Measurements from ENCODE around the gene NUP85.
"Not testable (repeated sequence)": the region's sequence is repeated elsewhere in the genome, so short reads cannot be mapped to it uniquely, and the experiment has no call there.

The NUP85 gene

DNA sequence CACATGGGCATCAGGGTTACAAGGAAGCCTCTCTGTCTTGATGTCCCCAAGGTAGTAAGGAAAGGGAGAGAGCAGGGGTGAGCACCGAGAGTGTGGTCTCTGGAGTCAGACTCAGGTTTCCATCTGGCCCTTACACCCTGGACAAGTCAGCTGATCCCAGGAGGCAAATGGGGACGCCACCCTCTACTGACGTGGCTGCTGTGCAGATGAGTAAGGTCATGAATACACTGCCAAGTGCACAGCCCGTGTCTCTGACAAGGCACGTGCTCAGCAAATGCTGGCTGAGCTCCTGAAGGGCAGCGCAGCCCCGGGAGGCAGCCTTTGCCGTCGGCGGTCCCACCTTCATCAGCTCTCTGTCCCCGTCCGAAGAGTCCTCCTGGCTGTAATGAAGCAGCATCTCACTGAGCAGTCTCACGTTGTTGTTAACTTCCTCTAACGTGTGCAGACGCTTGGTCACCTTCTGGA lies 36.5 kb downstream of the NUP85 start:
- peak; percentile 85 for DNase-seq (ENCODE audit: low spot score)

DNA sequence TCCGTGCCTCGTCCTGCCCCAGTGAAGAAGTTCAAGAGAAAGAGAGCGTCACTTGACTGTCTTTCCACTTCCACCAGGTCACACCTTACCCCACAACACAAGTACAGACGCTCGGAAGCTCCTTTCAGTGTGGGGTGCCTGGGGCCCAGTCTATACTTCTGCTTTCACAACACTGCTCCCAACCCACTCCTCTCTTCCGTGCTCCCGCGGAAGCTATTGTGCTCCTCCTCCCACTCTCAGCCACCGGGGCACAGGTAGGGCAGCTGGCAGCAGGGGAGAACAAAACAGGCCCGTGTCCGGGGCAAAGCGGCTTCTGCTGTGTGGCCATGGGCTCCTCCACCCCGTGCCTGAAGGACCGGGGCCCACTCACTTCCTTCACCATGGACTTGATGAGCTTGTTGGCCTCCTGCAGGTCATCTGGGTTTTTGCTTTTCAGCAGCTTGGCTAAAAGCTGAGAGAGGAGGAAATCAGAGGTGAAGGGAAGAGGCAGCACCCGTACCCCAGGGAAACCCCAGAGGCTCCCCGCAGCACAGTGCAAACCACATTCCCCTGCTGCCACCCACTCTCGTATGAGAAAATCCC lies 37.1 kb downstream of the NUP85 start:
- no peak for DNase-seq (ENCODE audit: low spot score)

DNA sequence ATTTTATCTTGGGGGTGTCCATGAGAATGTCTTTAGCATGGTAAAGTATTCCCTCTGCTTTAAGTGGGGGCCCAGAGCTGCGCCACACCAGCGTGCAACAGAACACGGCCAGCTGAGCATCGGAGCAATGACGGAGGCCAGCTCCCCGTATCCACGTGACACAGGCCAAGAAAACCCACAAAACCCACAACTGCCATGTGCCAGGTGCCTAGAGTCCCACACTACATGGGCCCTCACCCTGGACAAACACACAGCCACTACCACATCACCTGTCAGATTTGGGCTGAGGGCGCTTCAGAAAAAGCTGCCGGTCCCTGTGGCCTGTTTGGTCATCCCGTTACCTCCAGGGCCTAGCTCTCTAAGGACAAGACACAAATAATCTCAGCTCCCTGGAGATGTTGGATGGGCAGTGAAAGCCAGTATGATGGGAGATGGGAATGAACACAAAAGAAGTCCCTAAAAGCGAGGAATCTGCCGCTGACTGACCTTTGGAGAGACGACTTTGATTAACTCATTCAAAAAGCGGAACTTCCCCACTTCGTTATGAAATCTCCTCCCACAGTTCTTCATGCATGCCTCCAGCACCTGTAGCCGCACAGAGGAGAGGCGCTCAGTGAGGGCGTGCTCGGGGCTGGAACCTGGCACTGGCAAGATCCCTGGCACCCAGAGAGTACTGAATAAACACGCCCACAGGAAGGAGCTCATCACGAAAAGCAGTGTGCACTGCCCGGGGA lies 38.8 kb downstream of the NUP85 start:
- DNase-seq (ENCODE audit: low spot score): no peak

DNA sequence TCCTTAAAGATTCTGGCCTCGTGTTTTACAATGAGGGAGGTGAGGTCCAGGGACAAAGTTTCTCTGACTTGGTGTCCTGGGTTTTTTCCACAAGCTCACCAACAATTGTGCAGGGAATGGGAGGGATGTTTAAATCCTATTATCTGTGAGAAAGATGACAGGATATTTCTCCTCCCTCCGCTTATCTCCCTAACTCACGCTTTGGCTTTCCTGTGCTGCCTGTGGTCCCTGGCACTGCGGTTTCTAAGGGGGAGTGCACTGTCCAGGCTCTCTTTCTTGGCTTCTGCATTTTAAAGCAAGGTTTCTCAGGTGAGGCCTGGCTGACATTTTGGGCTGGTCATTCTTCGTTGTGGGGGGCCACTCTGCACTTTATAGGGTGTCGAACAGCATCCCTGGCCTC lies 39.5 kb downstream of the NUP85 start:
- DNase-seq (ENCODE audit: low spot score): no peak

DNA sequence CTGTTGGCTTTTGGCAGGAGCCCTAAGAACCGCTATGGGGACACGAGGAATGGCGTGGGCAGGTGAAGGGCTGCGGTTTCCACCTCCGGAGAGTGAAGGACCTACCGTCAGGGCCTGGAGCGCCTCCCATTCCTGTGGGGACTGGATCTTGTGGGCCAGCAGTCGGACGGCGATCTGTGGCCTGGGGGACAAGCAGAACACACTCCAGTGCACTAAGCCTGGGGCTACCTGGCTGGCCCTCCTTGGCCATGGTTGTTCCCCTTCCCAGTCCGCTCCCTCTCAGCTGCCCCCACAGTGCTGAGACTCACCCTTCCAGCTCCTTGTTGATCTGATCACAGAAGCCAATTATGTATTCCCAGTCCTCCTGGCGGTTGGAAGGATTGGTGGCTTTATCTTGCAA lies 40.9 kb downstream of the NUP85 start:
- no peak for DNase-seq (ENCODE audit: low spot score)

DNA sequence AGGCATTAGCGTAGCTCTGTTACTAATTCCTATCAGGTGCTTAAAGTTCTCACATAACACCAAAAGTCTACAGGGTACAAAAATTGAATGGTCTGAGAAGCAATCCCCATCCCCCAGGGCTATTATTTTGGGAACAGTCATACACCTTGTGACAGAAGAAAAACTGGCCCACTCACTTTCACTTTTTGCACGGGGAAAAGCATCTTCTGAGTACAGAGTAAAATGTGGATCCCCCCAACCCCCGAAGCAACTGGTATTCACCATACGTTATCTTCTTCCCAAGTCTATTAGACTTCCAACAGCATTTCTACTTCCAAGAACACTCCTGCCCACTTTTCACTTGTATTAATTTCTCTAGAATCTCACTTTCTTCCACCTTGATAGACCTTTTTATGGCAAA lies 44.1 kb downstream of the NUP85 start:
- DNase-seq (ENCODE audit: low spot score): no peak

DNA sequence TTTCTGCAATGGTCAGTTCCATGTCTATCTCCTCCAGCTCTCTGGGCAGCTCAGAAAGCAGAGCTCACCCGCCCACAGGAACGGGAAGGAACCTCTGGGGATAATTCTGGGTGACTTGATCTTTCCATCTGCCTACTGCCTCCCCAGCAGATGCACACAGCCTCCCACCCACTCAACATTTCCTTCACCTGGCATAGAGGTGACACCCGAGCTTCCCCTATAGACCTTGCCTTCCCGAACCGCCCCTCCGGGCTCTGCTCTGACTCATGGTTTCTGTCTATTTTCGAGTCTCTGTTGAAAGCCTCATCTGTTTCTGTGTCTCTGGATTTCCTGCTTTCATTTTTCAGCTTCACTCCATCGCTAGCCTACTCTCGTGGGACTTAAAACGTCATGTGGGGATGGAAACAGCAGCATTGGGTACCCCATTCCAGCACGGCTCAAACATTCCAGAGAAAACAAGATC lies 44.6 kb downstream of the NUP85 start:
- peak; percentile 69 for DNase-seq (ENCODE audit: low spot score)

DNA sequence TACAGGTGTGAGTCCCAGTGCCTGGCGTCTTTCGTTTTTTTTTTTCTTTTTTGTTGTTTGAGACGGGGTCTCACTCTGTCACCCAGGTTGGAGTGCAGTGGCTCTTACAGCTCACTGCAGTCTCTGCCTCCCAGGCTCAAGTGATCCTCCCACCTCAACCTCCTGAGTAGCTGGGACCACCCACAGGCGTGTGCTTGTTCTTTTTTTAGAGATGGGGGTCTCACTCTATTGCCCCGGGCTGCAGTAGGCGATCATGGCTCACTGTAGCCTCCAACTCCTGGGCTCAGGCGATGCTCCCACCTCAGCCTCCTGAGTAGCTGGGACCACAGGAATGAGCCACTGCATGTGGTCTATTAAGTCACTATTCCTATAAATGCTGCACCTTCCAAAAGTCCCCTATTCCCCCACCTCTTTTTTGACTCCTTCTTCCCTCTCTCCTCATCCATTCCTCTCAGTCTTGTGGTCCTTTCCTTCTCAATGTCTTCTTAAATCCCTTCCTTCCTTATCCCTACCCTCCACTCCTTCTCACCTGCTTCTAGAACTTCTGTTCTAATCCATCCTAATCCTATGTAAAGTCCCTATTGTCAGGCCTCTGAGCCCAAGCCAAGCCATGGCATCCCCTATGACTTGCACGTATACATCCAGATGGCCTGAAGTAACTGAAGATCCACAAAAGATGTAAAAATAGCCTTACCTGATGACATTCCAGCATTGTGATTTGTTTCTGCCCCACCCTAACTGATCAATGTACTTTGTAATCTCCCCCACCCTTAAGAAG lies 46.7 kb downstream of the NUP85 start:
- no peak for DNase-seq (ENCODE audit: low spot score)

DNA sequence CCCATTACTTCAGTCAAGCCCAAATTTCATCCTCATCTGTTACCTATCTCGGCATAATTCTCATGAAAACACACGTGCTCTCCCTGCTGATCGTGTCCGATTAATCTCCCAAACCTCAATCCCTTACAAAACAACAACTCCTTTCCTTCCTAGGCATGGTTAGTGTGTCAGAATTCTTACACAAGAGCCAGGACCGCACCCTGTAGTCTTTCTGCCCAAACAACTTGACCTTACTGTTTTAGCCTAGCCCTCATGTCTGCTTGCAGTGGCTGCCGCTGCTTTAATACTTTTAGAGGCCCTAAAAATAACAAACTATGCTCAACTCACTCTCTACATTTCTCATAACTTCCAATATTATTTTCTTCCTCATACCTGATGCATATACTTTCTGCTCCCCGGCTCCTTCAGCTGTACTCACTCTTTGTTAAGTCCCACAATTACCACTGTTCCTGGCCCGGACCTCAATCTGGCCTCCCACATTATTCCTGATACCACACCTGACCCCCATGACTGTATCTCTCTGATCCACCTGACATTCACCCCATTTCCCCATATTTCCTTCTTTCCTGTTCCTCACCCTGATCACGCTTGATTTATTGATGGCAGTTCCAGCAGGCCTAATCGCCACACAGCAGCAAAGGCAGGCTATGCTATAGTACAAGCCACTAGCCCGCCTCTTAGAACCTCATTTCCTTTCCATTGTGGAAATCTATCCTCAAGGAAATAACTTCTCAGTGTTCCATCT lies 50.6 kb downstream of the NUP85 start:
- DNase-seq (ENCODE audit: low spot score): not testable (repeated sequence)

DNA sequence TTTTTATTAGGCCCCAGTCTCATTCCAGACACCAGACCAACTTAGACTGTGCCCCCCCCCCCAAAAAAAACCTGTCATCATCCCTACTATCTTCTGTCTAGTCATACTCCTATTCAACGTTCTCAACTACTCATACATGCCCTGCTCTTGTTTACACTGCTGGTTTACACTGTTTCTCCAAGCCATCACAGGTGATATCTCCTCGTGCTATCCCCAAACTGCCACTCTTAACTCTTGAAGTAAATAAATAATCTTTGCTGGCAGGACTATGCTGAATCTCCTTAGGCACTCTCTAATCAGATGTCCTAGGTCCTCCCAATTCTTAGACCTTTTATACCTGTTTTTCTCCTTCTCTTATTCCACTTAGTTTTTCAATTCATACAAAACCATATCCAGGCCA lies 51.7 kb downstream of the NUP85 start:
- not testable (repeated sequence) for DNase-seq (ENCODE audit: low spot score)

DNA sequence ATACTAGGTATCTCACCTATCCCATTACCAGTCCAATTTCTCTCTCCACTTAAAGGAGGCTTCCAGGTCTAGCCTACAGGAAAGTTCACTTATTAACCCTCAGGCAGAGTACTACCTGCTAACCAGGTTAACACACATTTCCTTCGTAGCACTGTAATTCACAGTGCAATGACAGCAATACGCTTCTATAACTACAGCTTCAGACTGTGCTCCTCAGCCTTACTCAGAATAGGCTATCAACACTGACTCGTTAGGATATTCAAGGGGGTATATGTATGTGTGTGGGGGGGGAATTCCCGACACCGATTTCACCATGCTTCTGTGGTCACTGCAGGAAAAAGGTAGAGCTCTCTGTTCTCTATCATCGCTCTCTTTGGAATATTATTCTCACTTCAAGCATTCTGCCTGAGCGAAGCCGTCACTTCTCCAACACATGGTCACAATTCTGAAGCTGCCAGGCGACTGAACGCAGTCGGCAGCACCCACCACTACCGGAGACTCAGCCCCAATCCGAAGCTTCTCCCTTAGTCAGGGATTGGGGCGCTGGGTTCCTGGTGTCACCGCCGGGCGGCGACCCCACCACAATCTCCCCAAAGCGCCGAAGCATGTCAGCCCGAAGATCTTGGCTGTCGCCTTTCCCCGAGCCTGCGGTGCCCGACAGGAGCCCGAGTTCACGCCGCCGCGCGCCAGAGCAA lies 55.3 kb downstream of the NUP85 start:
- no peak for DNase-seq (ENCODE audit: low spot score)

DNA sequence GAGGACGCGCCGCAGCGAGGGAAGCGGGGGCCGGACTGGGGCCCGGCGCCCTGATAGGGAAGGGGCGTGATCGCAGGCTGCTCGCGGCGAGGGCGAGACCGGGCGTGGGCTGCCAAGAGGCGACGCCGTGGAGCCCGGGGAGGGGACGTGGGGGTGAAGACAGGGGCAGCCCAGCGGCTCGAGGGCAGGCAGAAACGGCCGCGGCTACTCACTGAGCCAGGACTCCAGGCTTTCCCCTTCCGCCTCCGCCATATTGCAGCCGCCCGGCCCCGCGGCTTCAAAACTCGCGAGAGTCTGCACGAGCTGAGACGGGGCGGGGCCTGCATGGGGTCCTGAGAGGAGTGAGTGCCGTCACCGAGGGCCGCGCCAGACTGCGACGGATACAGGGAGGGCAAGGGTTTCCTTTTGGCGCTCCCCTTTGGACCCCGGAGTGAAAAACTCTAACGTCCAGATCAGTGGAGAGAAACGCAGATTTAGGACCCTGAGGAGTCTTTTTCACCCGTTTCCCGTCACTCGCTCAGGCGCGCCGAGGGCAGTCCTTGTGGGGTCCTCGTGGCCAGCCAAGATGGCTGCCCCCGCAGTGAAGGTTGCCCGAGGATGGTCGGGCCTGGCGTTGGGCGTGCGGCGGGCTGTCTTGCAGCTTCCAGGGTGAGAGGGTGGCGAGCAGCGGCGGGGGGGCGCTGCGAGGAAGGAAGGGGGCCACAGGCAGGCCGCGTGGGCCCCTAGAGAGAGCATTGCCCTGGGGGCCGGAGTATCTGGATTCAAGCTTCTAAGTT lies 56.0 kb downstream of the NUP85 start, which contains the start of the genes GGA3 and MRPS7:
Gene GGA3 (minus strand): TSS at position 271 of the 776 bp plus-strand sequence. CDS start 19 bp downstream, at position 252.
Gene MRPS7 (plus strand): TSS at position 544 of the 776 bp plus-strand sequence. CDS start 22 bp downstream, at position 566.
- DNase-seq (ENCODE audit: low spot score): peak; percentile 97

DNA sequence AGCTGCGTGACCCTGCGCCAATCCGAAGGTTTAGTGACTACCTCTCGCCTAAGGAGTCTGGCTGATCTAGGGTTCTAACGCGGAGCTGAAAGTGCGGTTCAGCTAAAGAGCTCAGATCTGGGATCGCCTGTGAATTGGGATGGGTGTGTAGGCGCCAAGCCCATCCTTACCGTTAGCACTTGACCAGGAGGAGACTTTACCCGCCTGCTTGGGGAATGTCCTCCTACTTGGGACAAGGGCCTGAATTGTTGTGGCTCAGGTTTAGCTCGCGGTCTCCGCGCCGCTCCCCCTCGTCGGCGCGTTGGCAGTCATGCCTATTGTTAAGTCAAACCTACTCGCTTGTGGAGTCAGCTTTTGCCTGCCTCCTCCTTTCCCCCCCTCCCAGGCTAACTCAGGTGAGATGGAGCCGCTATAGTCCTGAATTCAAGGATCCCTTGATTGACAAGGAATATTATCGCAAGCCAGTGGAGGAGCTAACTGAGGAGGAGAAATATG lies 56.7 kb downstream of the NUP85 start:
- no peak for DNase-seq (ENCODE audit: low spot score)

DNA sequence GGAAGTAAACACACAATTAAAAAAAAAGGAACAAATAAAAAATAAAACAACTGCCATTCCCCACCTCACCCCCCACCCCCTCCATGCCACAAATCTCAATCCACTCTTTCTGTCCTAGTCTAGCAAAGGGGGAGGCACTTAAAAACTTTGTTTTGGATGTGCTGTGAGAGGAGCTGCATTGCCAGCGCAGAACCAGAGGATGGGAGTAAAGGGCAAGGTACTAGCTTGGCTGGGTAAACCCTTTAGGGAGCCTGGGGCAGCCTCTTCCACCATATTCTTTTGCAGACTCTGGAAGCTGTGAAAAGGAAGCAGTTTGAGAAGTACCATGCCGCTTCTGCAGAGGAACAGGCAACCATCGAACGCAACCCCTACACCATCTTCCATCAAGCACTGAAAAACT lies 57.6 kb downstream of the NUP85 start:
- no peak for DNase-seq (ENCODE audit: low spot score)

DNA sequence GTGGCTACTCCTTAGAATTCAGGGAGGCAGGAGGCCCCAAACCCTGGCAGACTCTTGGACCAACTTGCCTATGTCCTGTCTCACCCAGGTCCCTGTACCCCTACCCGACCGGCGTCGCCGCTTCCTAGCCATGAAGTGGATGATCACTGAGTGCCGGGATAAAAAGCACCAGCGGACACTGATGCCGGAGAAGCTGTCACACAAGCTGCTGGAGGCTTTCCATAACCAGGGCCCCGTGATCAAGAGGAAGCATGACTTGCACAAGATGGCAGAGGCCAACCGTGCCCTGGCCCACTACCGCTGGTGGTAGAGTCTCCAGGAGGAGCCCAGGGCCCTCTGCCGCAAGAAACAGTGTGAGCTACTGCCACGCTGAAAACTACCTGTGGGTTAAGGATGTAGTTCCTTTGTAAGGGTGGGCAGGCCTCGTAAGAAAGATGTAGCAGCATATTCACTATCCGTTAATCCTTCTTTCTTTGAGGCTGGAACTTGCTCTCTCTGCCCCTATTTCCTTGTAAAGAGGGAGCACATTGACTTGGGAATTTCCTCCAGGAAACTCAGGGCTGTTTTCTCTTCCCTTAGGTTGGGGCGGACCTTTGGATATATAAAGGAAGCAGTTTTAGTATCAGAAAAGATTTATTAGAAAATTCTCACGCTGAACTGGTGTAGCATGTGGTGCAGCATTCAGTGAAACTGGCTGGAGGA lies 60.3 kb downstream of the NUP85 start:
- DNase-seq (ENCODE audit: low spot score): no peak

DNA sequence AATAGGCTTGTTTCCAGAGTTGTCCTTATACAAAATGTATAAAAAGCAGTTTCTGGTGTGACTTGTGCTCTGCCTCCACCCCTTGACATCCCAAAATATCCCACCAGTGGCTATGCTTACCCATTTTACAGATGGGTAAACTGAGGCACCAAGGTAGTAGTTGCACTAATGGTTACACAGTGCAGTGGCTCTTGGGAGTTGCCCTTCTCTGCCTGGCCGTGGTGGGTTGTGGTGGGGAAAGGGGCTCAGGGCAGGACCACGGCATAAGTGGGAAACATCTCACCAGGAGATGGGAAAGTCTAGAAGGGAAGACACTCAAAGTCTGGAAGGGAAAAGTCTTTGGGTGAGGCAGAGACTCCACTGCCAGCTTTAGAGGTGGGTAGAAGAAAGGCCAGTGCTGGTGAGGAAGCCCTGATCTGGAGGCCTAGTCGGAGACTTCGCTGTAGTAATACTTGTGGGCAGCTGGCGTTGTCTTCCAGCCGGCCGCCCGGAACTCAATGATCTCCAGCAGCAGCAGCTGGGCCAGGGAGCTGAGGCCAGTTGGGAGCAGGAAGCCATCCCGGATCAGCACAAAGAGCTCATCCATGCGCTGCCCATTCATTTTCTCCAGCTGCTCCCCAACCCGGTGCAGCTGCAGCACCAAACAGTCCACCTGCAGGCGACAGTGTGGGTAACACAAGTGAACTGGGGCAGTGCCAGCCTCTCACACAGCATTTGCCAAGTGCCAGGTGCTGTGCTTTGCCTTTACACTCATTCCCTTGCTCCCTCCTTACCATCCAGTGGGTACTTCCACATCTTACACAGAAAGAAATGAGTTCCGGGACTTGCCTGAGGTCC lies 61.1 kb downstream of the NUP85 start:
- DNase-seq (ENCODE audit: low spot score): no peak

DNA sequence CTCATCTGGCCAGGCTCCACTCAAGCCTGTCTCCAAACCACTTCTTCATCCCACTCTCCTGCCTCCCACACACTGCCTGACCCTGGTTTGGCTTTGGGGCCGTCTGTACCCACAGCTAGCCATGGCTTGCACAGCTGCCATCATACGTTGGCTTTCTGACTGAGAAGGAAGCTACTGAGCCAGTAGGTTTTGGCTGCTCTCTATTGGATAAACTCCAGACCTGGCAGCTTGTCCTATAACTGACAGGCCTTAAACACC lies 61.6 kb downstream of the NUP85 start:
- no peak for DNase-seq (ENCODE audit: low spot score)

DNA sequence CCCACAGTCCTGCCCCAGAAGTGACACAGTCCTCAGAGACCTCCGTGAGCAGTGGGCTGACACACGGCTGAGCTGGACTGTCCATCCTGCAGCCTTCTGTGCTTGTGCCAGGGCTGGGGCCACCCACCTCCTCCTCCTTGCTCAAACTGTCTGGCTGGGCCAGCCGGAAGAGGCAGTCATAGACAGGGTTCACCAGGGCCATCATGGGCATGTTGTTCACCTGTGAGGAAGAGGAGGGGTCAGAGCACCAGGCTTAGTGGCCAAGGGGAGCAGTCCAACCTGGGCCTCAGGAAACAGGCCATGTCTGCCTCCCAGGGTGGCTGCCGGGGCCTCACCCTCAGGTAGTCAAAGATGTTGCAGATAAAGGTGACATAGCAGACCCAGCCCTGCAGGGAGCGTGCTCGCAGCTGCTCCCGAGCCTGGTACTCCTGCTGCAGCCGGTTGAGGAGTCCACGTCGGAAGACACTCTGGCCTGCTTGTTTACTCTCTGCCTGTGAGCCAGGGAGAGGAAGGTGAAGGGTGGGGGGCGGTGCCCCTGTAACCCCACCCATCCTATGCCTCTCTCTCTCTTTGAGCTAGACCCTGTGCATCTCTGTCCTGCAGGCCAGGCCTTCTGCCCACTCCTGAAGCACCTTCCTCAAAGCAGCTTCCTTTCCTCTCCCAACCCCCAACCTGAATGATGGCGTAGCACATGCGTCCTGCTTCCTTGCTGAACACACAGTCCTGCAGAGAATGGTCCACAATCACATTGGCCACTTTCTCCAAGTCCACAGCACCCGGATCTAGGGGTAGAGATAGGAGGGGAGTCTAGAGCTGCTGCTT lies 62.1 kb downstream of the NUP85 start:
- DNase-seq (ENCODE audit: low spot score): no peak
